B cell (primary cell): ENCODE measurements around the gene TMEM222. TPM values are rescaled to one million over a fixed set of nuclear protein-coding genes. Genes with fewer than 3 reads are reported as not detected.

Experiments used
- ATAC-seq: fragments of 200-7000 bp; cut with Tn5 transposase; one replicate; pipeline ENCODE4 v1.10.0; 2021; ENCODE audit warnings: low read depth, mild to moderate bottlenecking, moderate number of reproducible peaks, moderate library complexity
- CTCF ChIA-PET: fragments of 350-600 bp; sonication (Branson Sonifier 250); formaldehyde crosslinking; loops from one replicate; lab custom pipeline; 2021; ENCODE audit warnings: antibody characterized with exemption, inconsistent platforms; lab: Charles Lee
- POLR2A ChIA-PET: fragments of 350-600 bp; sonication (Branson Sonifier 250); formaldehyde crosslinking; loops from one replicate; lab custom pipeline; 2021; ENCODE audit warnings: antibody characterized with exemption; lab: Charles Lee
- DNase-seq: peaks from one replicate; pipeline ENCODE4 v3.0.0; 2013
- H2AFZ ChIP-seq: 2 replicates; pipeline ENCODE4 v1.6.1; 2012; ENCODE audit warnings: mild to moderate bottlenecking, low read depth, low read length; ENCODE audit not compliant: insufficient read depth, poor library complexity, severe bottlenecking
- H3K27ac ChIP-seq, 2 donors: 1 replicate in 1 of 2; 2 replicates in 1 of 2; pipeline ENCODE4 v1.5.1; 2012 to 2013; ENCODE audit warnings: low read length in 2 of 2, mild to moderate bottlenecking in 2 of 2, moderate library complexity in 1 of 2
- H3K27me3 ChIP-seq, 4 experiments: fragments of 200-600 bp in 1 of 4; sonication (generic) in 1 of 4; replicated peaks in 1 of 4; 1 replicate in 2 of 4; 2 replicates in 2 of 4; pipeline versions ENCODE4 v1.6.1 to v1.7.0; 2013 to 2016; ENCODE audit warnings: low read length in 3 of 4, mild to moderate bottlenecking in 2 of 4, mixed read lengths in 1 of 4, moderate library complexity in 1 of 4; ENCODE audit not compliant: insufficient read depth in 4 of 4, control insufficient read depth in 3 of 4; ENCODE audit errors: control extremely low read depth in 1 of 4
- H3K36me3 ChIP-seq, 2 experiments: replicated peaks in 1 of 2; 1 replicate in 1 of 2; 2 replicates in 1 of 2; pipeline versions ENCODE4 v1.6.1 to v1.7.1; 2013; ENCODE audit warnings: low read length in 1 of 2; ENCODE audit not compliant: insufficient read depth in 2 of 2, control insufficient read depth in 1 of 2; ENCODE audit errors: control extremely low read depth in 1 of 2, extremely low read depth in 1 of 2
- H3K4me1 ChIP-seq, 2 donors: fragments of 200-600 bp in 1 of 2; sonication (generic) in 1 of 2; 1 replicate in 1 of 2; 2 replicates in 1 of 2; pipeline versions ENCODE4 v1.5.1 to v1.6.1; 2013 to 2017; ENCODE audit warnings: low read length in 2 of 2; ENCODE audit not compliant: control insufficient read depth in 2 of 2, insufficient read depth in 2 of 2
- H3K4me2 ChIP-seq: replicated peaks from 2 replicates; pipeline ENCODE3; 2012; ENCODE audit warnings: mild to moderate bottlenecking, low read depth, low read length; ENCODE audit not compliant: poor library complexity, severe bottlenecking
- H3K4me3 ChIP-seq, 5 experiments: fragments of 200-600 bp in 1 of 5; sonication (generic) in 1 of 5; 1 replicate in 3 of 5; 2 replicates in 2 of 5; pipeline versions ENCODE4 v1.5.1 to v1.7.0; 2011 to 2016; ENCODE audit warnings: low read length in 4 of 5, mild to moderate bottlenecking in 4 of 5, low read depth in 2 of 5, control low read depth in 1 of 5, moderate library complexity in 1 of 5; ENCODE audit not compliant: insufficient read depth in 1 of 5; ENCODE audit errors: control extremely low read depth in 1 of 5, extremely low read depth in 1 of 5
- H3K79me2 ChIP-seq: fragments of 200-600 bp; sonication (generic); one replicate; pipeline ENCODE4 v1.6.0; 2016; ENCODE audit warnings: low read length; ENCODE audit not compliant: control insufficient read depth, insufficient read depth
- H3K9ac ChIP-seq: fragments of 200-600 bp; sonication (generic); 2 replicates; pipeline ENCODE4 v1.6.1; 2017; ENCODE audit warnings: mild to moderate bottlenecking, low read length, moderate library complexity
- H3K9me3 ChIP-seq, 3 donors: one replicate each; pipeline versions ENCODE4 v1.6.1 to v1.7.1; 2013; ENCODE audit warnings: low read length in 2 of 3; ENCODE audit not compliant: control insufficient read depth in 2 of 3, insufficient read depth in 1 of 3; ENCODE audit errors: control extremely low read depth in 1 of 3
- H4K20me1 ChIP-seq: 2 replicates; pipeline ENCODE4 v1.6.0; 2012; ENCODE audit warnings: mild to moderate bottlenecking, low read length; ENCODE audit not compliant: insufficient read depth, control insufficient read depth, poor library complexity, severe bottlenecking
- H3K27ac Mint-ChIP-seq: one replicate; pipeline ENCODE4 v1.8.0; 2021; ENCODE audit warnings: mixed read lengths
- H3K27me3 Mint-ChIP-seq: one replicate; pipeline ENCODE4 v1.8.0; 2021; ENCODE audit warnings: mixed read lengths
- H3K4me1 Mint-ChIP-seq: one replicate; pipeline ENCODE4 v1.8.0; 2021; ENCODE audit warnings: mixed read lengths
- H3K4me3 Mint-ChIP-seq: one replicate; pipeline ENCODE4 v1.8.0; 2021; ENCODE audit warnings: mixed read lengths
- H3K9me3 Mint-ChIP-seq: one replicate; pipeline ENCODE4 v1.8.0; 2022; ENCODE audit warnings: mixed read lengths; ENCODE audit not compliant: insufficient read depth
- EZH2 ChIP-seq: IDR thresholded peaks from 2 replicates; pipeline ENCODE4 v1.6.1; 2012; ENCODE audit warnings: borderline replicate concordance, low read depth, mild to moderate bottlenecking, moderate library complexity, low read length; ENCODE audit not compliant: insufficient read depth, poor library complexity, severe bottlenecking
- WGBS: methylation state at CpG from one replicate; pipeline ENCODE4 v1.1.5; 2013; ENCODE audit warnings: missing lambda C conversion rate; ENCODE audit not compliant: insufficient coverage; 5-methylcytosine and 5-hydroxymethylcytosine counted together
- intact Hi-C: fragments of 100-400 bp; cut with micrococcal nuclease; formaldehyde crosslinking; loops from one replicate; pipeline ENCODE4 v1.10.0; 2022
- polyA plus RNA-seq: library from polyadenylated mRNA; depleted of rRNA; stranded (reverse); fragments of >200 nt; gene quantifications from 2 replicates; pipeline ENCODE4 v1.2.3, GENCODE V29; 2012
- total RNA-seq, 2 donors: library from RNA; stranded (reverse); fragments of 120-200 nt in 1 of 2; gene quantifications; 1 replicate in 1 of 2; 2 replicates in 1 of 2; pipeline versions ENCODE4 v1.2.3 to v1.2.4, GENCODE V29; 2013 to 2022
- TF ChIP-seq, protein P1 (sequence below): fragments of 200-600 bp; IDR thresholded peaks from one replicate; pipeline ENCODE4 v1.8.0; 2022; ENCODE audit warnings: antibody characterized with exemption, mild to moderate bottlenecking

The TMEM222 gene
- total and polyA plus RNA-seq, 2 donors (not counting 1 experiment from before 2014, with no cell fraction given) = 44.2 to 80.9 TPM

DNA sequence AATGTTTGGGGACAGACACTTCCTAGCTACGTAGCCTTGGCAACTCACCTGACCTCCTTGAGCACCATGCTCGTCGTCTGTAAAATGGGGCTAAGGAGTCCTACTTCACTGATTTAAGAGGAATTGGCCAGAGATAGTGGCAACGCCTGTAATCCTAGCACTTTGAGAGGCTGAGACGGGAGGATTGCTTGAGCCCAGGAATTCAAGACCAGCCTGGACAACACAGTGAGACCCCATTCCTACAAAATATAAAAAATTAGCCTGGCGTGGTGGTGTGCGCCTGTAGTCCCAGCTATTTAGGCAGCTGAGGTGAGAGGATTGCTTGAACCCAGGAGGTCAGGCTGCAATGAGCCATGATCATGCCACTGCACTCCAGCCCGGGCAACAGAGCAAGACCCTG is 24.4 kb downstream of the TMEM222 start:
- H3K36me3 ChIP-seq = peaks cover 0 to 52% of the 10 kb centered on the region in 2 experiments
- no peak for TF ChIP-seq EZH2
- TF ChIP-seq, protein P1, sequence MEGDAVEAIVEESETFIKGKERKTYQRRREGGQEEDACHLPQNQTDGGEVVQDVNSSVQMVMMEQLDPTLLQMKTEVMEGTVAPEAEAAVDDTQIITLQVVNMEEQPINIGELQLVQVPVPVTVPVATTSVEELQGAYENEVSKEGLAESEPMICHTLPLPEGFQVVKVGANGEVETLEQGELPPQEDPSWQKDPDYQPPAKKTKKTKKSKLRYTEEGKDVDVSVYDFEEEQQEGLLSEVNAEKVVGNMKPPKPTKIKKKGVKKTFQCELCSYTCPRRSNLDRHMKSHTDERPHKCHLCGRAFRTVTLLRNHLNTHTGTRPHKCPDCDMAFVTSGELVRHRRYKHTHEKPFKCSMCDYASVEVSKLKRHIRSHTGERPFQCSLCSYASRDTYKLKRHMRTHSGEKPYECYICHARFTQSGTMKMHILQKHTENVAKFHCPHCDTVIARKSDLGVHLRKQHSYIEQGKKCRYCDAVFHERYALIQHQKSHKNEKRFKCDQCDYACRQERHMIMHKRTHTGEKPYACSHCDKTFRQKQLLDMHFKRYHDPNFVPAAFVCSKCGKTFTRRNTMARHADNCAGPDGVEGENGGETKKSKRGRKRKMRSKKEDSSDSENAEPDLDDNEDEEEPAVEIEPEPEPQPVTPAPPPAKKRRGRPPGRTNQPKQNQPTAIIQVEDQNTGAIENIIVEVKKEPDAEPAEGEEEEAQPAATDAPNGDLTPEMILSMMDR = no peak
- ATAC-seq (no peak), DNase-seq (no peak)
- 95% methylated on average over 4 of the region's 8 CpGs for WGBS
- ChIA-PET CTCF (interaction anchor here (0.6 to 12.7 kb wide), 8 partner anchors 12 to 218 kb away, joined by 3 to 132 read pairs (median 4); partner anchors contain the start of gene MAP3K6), POLR2A (no interaction called here)
- H3K27ac Mint-ChIP-seq = peak overlapping the region; percentile 35
- no peak overlapping the region for H3K4me2 ChIP-seq
- no peaks in the 10 kb centered on the region for H3K9me3 ChIP-seq
- H3K9me3 Mint-ChIP-seq = no peaks in the 10 kb centered on the region
- no peaks in the 10 kb centered on the region for H3K27me3 ChIP-seq
- peaks cover 19 to 40% of the 10 kb centered on the region in 2 donors for H3K4me1 ChIP-seq
- peak overlapping the region; percentile 33 for H3K4me3 Mint-ChIP-seq
- no peaks in the 10 kb centered on the region for H3K27me3 Mint-ChIP-seq
- H4K20me1 ChIP-seq = peaks cover 12% of the 10 kb centered on the region
- peaks cover 63% of the 10 kb centered on the region for H3K79me2 ChIP-seq
- H2AFZ ChIP-seq = no peak overlapping the region
- H3K27ac ChIP-seq = no peak overlapping the region
- H3K4me3 ChIP-seq = no peak overlapping the region
- H3K4me1 Mint-ChIP-seq = peaks cover 47% of the 10 kb centered on the region
- no peak overlapping the region for H3K9ac ChIP-seq
- intact Hi-C loops = no loop called here

DNA sequence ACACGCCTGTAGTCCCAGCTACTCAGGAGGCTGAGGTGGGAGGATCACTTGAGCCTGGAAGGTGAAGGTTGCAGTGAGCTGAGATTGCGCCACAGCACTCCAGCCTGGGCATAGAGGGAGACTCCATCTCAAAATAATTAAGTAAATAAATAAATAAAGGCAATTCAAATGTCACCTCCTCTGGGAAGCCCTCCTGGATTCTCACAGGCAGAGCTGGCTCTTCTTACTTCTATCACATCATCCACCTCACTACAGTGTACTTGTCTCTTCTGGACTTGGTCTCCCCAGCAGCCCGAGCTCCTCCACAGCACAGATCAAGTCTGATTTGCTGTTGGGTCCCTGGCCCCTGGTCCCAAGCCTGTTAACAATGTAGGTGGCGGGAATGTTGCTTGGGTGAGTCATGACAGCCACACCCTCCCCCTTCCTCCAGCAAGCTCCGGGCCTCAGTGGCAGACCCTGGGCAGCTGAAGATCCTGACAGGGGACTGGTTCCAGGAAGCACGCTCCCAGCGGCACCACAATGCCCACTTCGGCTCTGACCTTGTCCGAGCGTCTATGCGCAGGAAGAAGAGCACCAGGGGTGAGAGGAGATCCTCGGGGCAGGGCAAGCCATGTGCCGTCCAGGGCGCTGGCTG is 25.1 kb downstream of the TMEM222 start:
- ATAC-seq (no peak), DNase-seq (no peak)
- Histone ChIP-seq H3K9me3 (no peaks in the 10 kb centered on the region), H3K36me3 (peaks cover 0 to 56% of the 10 kb centered on the region in 2 experiments), H3K27ac (no peak overlapping the region), H3K79me2 (peaks cover 63% of the 10 kb centered on the region), H3K4me1 (peaks cover 17 to 32% of the 10 kb centered on the region in 2 donors), H4K20me1 (peaks cover 12% of the 10 kb centered on the region), H3K4me3 (no peak overlapping the region), H3K27me3 (no peaks in the 10 kb centered on the region), H2AFZ (no peak overlapping the region), H3K9ac (no peak overlapping the region), H3K4me2 (no peak overlapping the region)
- Mint-ChIP-seq H3K27ac (peak overlapping the region; percentile 7), H3K9me3 (no peaks in the 10 kb centered on the region), H3K27me3 (no peaks in the 10 kb centered on the region), H3K4me3 (no peak overlapping the region), H3K4me1 (peaks cover 42% of the 10 kb centered on the region)
- ChIA-PET CTCF (interaction anchor here (0.7 to 12.7 kb wide), 5 partner anchors 11 to 46 kb away, joined by 3 to 132 read pairs (median 4); partner anchors contain the start of gene MAP3K6), POLR2A (interaction anchor here (0.6 kb wide), 1 partner anchor 75 kb away, joined by 4 read pairs; no protein-coding TSS in a partner anchor)
- TF ChIP-seq, protein P1 = no peak
- TF ChIP-seq EZH2 = no peak
- intact Hi-C loops = no loop called here
- 97% methylated on average over 9 of the region's 14 CpGs for WGBS
